B cell (primary cell): ENCODE data around the gene CCDC124. TPM values are rescaled to one million over a fixed set of nuclear protein-coding genes. Genes with fewer than 3 reads are reported as not detected.

Experiments
- ATAC-seq: fragments of 200-7000 bp; cut with Tn5 transposase; one replicate; pipeline ENCODE4 v1.10.0; 2021; ENCODE audit warnings: low read depth, mild to moderate bottlenecking, moderate number of reproducible peaks, moderate library complexity
- CTCF ChIA-PET: fragments of 350-600 bp; sonication (Branson Sonifier 250); formaldehyde crosslinking; loops from one replicate; lab custom pipeline; 2021; ENCODE audit warnings: antibody characterized with exemption, inconsistent platforms; lab: Charles Lee
- POLR2A ChIA-PET: fragments of 350-600 bp; sonication (Branson Sonifier 250); formaldehyde crosslinking; loops from one replicate; lab custom pipeline; 2021; ENCODE audit warnings: antibody characterized with exemption; lab: Charles Lee
- DNase-seq: peaks from one replicate; pipeline ENCODE4 v3.0.0; 2013
- H2AFZ ChIP-seq: 2 replicates; pipeline ENCODE4 v1.6.1; 2012; ENCODE audit warnings: mild to moderate bottlenecking, low read depth, low read length; ENCODE audit not compliant: insufficient read depth, poor library complexity, severe bottlenecking
- H3K27ac ChIP-seq, 2 donors: 1 replicate in 1 of 2; 2 replicates in 1 of 2; pipeline ENCODE4 v1.5.1; 2012 to 2013; ENCODE audit warnings: low read length in 2 of 2, mild to moderate bottlenecking in 2 of 2, moderate library complexity in 1 of 2
- H3K27me3 ChIP-seq, 4 experiments: fragments of 200-600 bp in 1 of 4; sonication (generic) in 1 of 4; replicated peaks in 1 of 4; 1 replicate in 2 of 4; 2 replicates in 2 of 4; pipeline versions ENCODE4 v1.6.1 to v1.7.0; 2013 to 2016; ENCODE audit warnings: low read length in 3 of 4, mild to moderate bottlenecking in 2 of 4, mixed read lengths in 1 of 4, moderate library complexity in 1 of 4; ENCODE audit not compliant: insufficient read depth in 4 of 4, control insufficient read depth in 3 of 4; ENCODE audit errors: control extremely low read depth in 1 of 4
- H3K36me3 ChIP-seq, 2 experiments: replicated peaks in 1 of 2; 1 replicate in 1 of 2; 2 replicates in 1 of 2; pipeline versions ENCODE4 v1.6.1 to v1.7.1; 2013; ENCODE audit warnings: low read length in 1 of 2; ENCODE audit not compliant: insufficient read depth in 2 of 2, control insufficient read depth in 1 of 2; ENCODE audit errors: control extremely low read depth in 1 of 2, extremely low read depth in 1 of 2
- H3K4me1 ChIP-seq, 2 donors: fragments of 200-600 bp in 1 of 2; sonication (generic) in 1 of 2; 1 replicate in 1 of 2; 2 replicates in 1 of 2; pipeline versions ENCODE4 v1.5.1 to v1.6.1; 2013 to 2017; ENCODE audit warnings: low read length in 2 of 2; ENCODE audit not compliant: control insufficient read depth in 2 of 2, insufficient read depth in 2 of 2
- H3K4me2 ChIP-seq: replicated peaks from 2 replicates; pipeline ENCODE3; 2012; ENCODE audit warnings: mild to moderate bottlenecking, low read depth, low read length; ENCODE audit not compliant: poor library complexity, severe bottlenecking
- H3K4me3 ChIP-seq, 5 experiments: fragments of 200-600 bp in 1 of 5; sonication (generic) in 1 of 5; 1 replicate in 3 of 5; 2 replicates in 2 of 5; pipeline versions ENCODE4 v1.5.1 to v1.7.0; 2011 to 2016; ENCODE audit warnings: low read length in 4 of 5, mild to moderate bottlenecking in 4 of 5, low read depth in 2 of 5, control low read depth in 1 of 5, moderate library complexity in 1 of 5; ENCODE audit not compliant: insufficient read depth in 1 of 5; ENCODE audit errors: control extremely low read depth in 1 of 5, extremely low read depth in 1 of 5
- H3K79me2 ChIP-seq: fragments of 200-600 bp; sonication (generic); one replicate; pipeline ENCODE4 v1.6.0; 2016; ENCODE audit warnings: low read length; ENCODE audit not compliant: control insufficient read depth, insufficient read depth
- H3K9ac ChIP-seq: fragments of 200-600 bp; sonication (generic); 2 replicates; pipeline ENCODE4 v1.6.1; 2017; ENCODE audit warnings: mild to moderate bottlenecking, low read length, moderate library complexity
- H3K9me3 ChIP-seq, 3 donors: one replicate each; pipeline versions ENCODE4 v1.6.1 to v1.7.1; 2013; ENCODE audit warnings: low read length in 2 of 3; ENCODE audit not compliant: control insufficient read depth in 2 of 3, insufficient read depth in 1 of 3; ENCODE audit errors: control extremely low read depth in 1 of 3
- H4K20me1 ChIP-seq: 2 replicates; pipeline ENCODE4 v1.6.0; 2012; ENCODE audit warnings: mild to moderate bottlenecking, low read length; ENCODE audit not compliant: insufficient read depth, control insufficient read depth, poor library complexity, severe bottlenecking
- H3K27ac Mint-ChIP-seq: one replicate; pipeline ENCODE4 v1.8.0; 2021; ENCODE audit warnings: mixed read lengths
- H3K27me3 Mint-ChIP-seq: one replicate; pipeline ENCODE4 v1.8.0; 2021; ENCODE audit warnings: mixed read lengths
- H3K4me1 Mint-ChIP-seq: one replicate; pipeline ENCODE4 v1.8.0; 2021; ENCODE audit warnings: mixed read lengths
- H3K4me3 Mint-ChIP-seq: one replicate; pipeline ENCODE4 v1.8.0; 2021; ENCODE audit warnings: mixed read lengths
- H3K9me3 Mint-ChIP-seq: one replicate; pipeline ENCODE4 v1.8.0; 2022; ENCODE audit warnings: mixed read lengths; ENCODE audit not compliant: insufficient read depth
- CTCF ChIP-seq: fragments of 200-600 bp; IDR thresholded peaks from one replicate; pipeline ENCODE4 v1.8.0; 2022; ENCODE audit warnings: antibody characterized with exemption, mild to moderate bottlenecking
- EZH2 ChIP-seq: IDR thresholded peaks from 2 replicates; pipeline ENCODE4 v1.6.1; 2012; ENCODE audit warnings: borderline replicate concordance, low read depth, mild to moderate bottlenecking, moderate library complexity, low read length; ENCODE audit not compliant: insufficient read depth, poor library complexity, severe bottlenecking
- WGBS: methylation state at CpG from one replicate; pipeline ENCODE4 v1.1.5; 2013; ENCODE audit warnings: missing lambda C conversion rate; ENCODE audit not compliant: insufficient coverage; 5-methylcytosine and 5-hydroxymethylcytosine counted together
- intact Hi-C: fragments of 100-400 bp; cut with micrococcal nuclease; formaldehyde crosslinking; loops from one replicate; pipeline ENCODE4 v1.10.0; 2022
- polyA plus RNA-seq: library from polyadenylated mRNA; depleted of rRNA; stranded (reverse); fragments of >200 nt; gene quantifications from 2 replicates; pipeline ENCODE4 v1.2.3, GENCODE V29; 2012
- total RNA-seq, 2 donors: library from RNA; stranded (reverse); fragments of 120-200 nt in 1 of 2; gene quantifications; 1 replicate in 1 of 2; 2 replicates in 1 of 2; pipeline versions ENCODE4 v1.2.3 to v1.2.4, GENCODE V29; 2013 to 2022

CCDC124 gene
- total and polyA plus RNA-seq, 2 donors (not counting 1 experiment from before 2014, with no cell fraction given): 25.0 to 57.8 TPM

- Histone ChIP-seq H3K9ac (no peak overlapping the region), H3K27me3 (no peaks in the 10 kb centered on the region), H3K4me2 (no peak overlapping the region), H3K9me3 (no peaks in the 10 kb centered on the region), H3K27ac (no peak overlapping the region), H3K4me1 (peaks cover 9 to 18% of the 10 kb centered on the region in 2 donors), H3K36me3 (peaks cover 0 to 16% of the 10 kb centered on the region in 2 experiments), H3K4me3 (no peak overlapping the region), H3K79me2 (peaks cover 5% of the 10 kb centered on the region), H4K20me1 (no peaks in the 10 kb centered on the region), H2AFZ (no peak overlapping the region)
- no peak for ATAC-seq
- no peak overlapping the region for H3K4me3 Mint-ChIP-seq
- DNase-seq: no peak
- peaks cover 17% of the 10 kb centered on the region for H3K4me1 Mint-ChIP-seq
- TF ChIP-seq CTCF (no peak), EZH2 (no peak)
- no peak overlapping the region for H3K27ac Mint-ChIP-seq
- H3K9me3 Mint-ChIP-seq: no peaks in the 10 kb centered on the region
- ChIA-PET POLR2A (interaction anchor here (0.5 to 1.1 kb wide), 4 partner anchors 10 to 441 kb away, joined by 3 read pairs; no protein-coding TSS in a partner anchor), CTCF (interaction anchor here (8.1 to 8.7 kb wide), 2 partner anchors 10 to 54 kb away, joined by 51 to 117 read pairs; partner anchors contain the start of gene CCDC124)
- intact Hi-C loops: no loop called here
- 93% methylated on average over 48 of the region's 57 CpGs for WGBS
- H3K27me3 Mint-ChIP-seq: no peaks in the 10 kb centered on the region
These were observed 10.7 kb downstream of the CCDC124 start for GRCh38 chr19:17943274-17944221.
